ENCODE data around the gene PRLHR.

PRLHR gene

GRCh38 chr10:118583611-118584010 lies 11.8 kb downstream of the PRLHR start:
- DNase-seq (ENCODE audit: low read depth), result no peak
- TF ChIP-seq CTCF (conservative IDR thresholded peaks at IDR 0.05; ENCODE audit: low read depth, low read length), result no peak
- no peak overlapping the region for H3K4me3 ChIP-seq (ENCODE audit: low read depth, low read length)

GRCh38 chr10:118582511-118582910 lies 12.9 kb downstream of the PRLHR start:
- H3K4me3 ChIP-seq (ENCODE audit: low read depth, low read length), result no peak overlapping the region
- TF ChIP-seq CTCF (conservative IDR thresholded peaks at IDR 0.05; ENCODE audit: low read depth, low read length), result no peak
- no peak for DNase-seq (ENCODE audit: low read depth)

- no peak for DNase-seq (ENCODE audit: low read depth)
- H3K4me3 ChIP-seq (ENCODE audit: low read depth, low read length), result no peak overlapping the region
- no peak for TF ChIP-seq CTCF (conservative IDR thresholded peaks at IDR 0.05; ENCODE audit: low read depth, low read length)
Measured at GRCh38 chr10:118581340-118581739, 14.1 kb downstream of the PRLHR start.

GRCh38 chr10:118580702-118581101 lies 14.7 kb downstream of the PRLHR start:
- no peak for TF ChIP-seq CTCF (conservative IDR thresholded peaks at IDR 0.05; ENCODE audit: low read depth, low read length)
- no peak for DNase-seq (ENCODE audit: low read depth)
- no peak overlapping the region for H3K4me3 ChIP-seq (ENCODE audit: low read depth, low read length)

- H3K4me3 ChIP-seq (ENCODE audit: low read depth, low read length), result no peak overlapping the region
- DNase-seq (ENCODE audit: low read depth), result no peak
- TF ChIP-seq CTCF (conservative IDR thresholded peaks at IDR 0.05; ENCODE audit: low read depth, low read length), result no peak
Measured at GRCh38 chr10:118573512-118573911, 21.9 kb downstream of the PRLHR start.

GRCh38 chr10:118572256-118573041 lies 23.0 kb downstream of the PRLHR start:
- no peak for DNase-seq (ENCODE audit: low read depth)
- TF ChIP-seq CTCF (conservative IDR thresholded peaks at IDR 0.05; ENCODE audit: low read depth, low read length), result no peak
- H3K4me3 ChIP-seq (ENCODE audit: low read depth, low read length), result no peak overlapping the region

- no peak for TF ChIP-seq CTCF (conservative IDR thresholded peaks at IDR 0.05; ENCODE audit: low read depth, low read length)
- no peak for DNase-seq (ENCODE audit: low read depth)
- no peak overlapping the region for H3K4me3 ChIP-seq (ENCODE audit: low read depth, low read length)
Measured at GRCh38 chr10:118571123-118571522, 24.3 kb downstream of the PRLHR start.

Measured in choroid plexus epithelial cell (primary cell).